K562 (cell line): Measurements from ENCODE around the gene STAT4. TPM values are rescaled to one million over a fixed set of nuclear protein-coding genes. Genes with fewer than 3 reads are reported as not detected.

ENCODE experiments used
- ATAC-seq: fragments of 200-7000 bp; cut with Tn5 transposase; 3 replicates; pipeline ENCODE4 v1.9.1; 2020; ENCODE audit warnings: moderate library complexity
- BruUV-seq: library from RNA; stranded (reverse); fragments of 400-500 nt; replicated peaks from 2 replicates; lab custom pipeline; 2021; lab: Mats Ljungman, UMichigan
- CTCF ChIA-PET: fragments of 300-600 bp; formaldehyde crosslinking; extraction: SDS; loops from one replicate; lab custom pipeline; 2021; ENCODE audit warnings: low intra/inter-chr PET ratio; lab: Yijun Ruan, JAX
- POLR2A ChIA-PET: fragments of 300-600, 350-650 bp; sonication (Branson Sonifier 250); formaldehyde crosslinking; extraction: SDS; loops from one replicate; lab custom pipeline; 2021; ENCODE audit warnings: antibody characterized with exemption, inconsistent platforms; lab: Yijun Ruan, JAX
- DNase-seq, 4 experiments: peaks; one replicate each; pipeline versions ENCODE4 v3.0.0 to v3.0.0-alpha.2; 2011 to 2018; ENCODE audit warnings: low spot score in 3 of 4, mixed read lengths in 3 of 4; ENCODE audit errors: extremely low read depth in 1 of 4
- FAIRE-seq: peaks from 2 replicates; lab custom pipeline; 2011; peaks lifted over from hg19 to GRCh38; lab: Jason Lieb, UNC
- H2AFZ ChIP-seq: 2 replicates; pipeline ENCODE4 v1.6.0; 2011; ENCODE audit warnings: low read depth, low read length, control low read depth, inconsistent platforms
- H3K27ac ChIP-seq: fragments of 200-600 bp; 3 replicates; pipeline ENCODE4 v1.8.0; 2011; ENCODE audit warnings: low read depth, mild to moderate bottlenecking, control low read depth, inconsistent platforms, low read length, moderate library complexity, mixed read lengths; ENCODE audit errors: extremely low read depth
- H3K27me3 ChIP-seq, 2 experiments: fragments of 300-600 bp in 1 of 2; 2 replicates in 1 of 2; 3 replicates in 1 of 2; pipeline versions ENCODE4 v1.6.0 to v1.8.0; 2011; ENCODE audit warnings: inconsistent platforms in 2 of 2, low read length in 2 of 2, mild to moderate bottlenecking in 1 of 2, mixed read lengths in 1 of 2, moderate library complexity in 1 of 2; ENCODE audit not compliant: control insufficient read depth in 2 of 2, insufficient read depth in 2 of 2
- H3K36me3 ChIP-seq: fragments of 300-600 bp; 3 replicates; pipeline ENCODE4 v1.8.0; 2011; ENCODE audit warnings: mild to moderate bottlenecking, low read length, inconsistent platforms; ENCODE audit not compliant: control insufficient read depth, insufficient read depth
- H3K4me1 ChIP-seq, 2 experiments: fragments of 200-600 bp in 1 of 2; replicated peaks in 1 of 2; 2 replicates in 1 of 2; 3 replicates in 1 of 2; pipeline versions ENCODE4 v1.5.1 to v1.8.0; 2011; ENCODE audit warnings: inconsistent platforms in 2 of 2, low read length in 2 of 2, mild to moderate bottlenecking in 1 of 2, mixed read lengths in 1 of 2, moderate library complexity in 1 of 2; ENCODE audit not compliant: control insufficient read depth in 2 of 2, insufficient read depth in 2 of 2
- H3K4me2 ChIP-seq: 2 replicates; pipeline ENCODE4 v1.6.1; 2011; ENCODE audit warnings: low read length, control low read depth, inconsistent platforms, mixed read lengths; ENCODE audit not compliant: insufficient read depth
- H3K4me3 ChIP-seq: fragments of 200-600 bp; sonication (generic), shearing (Covaris generic); 2 replicates; pipeline ENCODE4 v1.5.1; 2016; ENCODE audit warnings: control low read depth, inconsistent platforms
- H3K79me2 ChIP-seq: fragments of 200-600 bp; 3 replicates; pipeline ENCODE4 v1.8.0; 2011; ENCODE audit warnings: low read length, inconsistent platforms; ENCODE audit not compliant: control insufficient read depth, insufficient read depth
- H3K9ac ChIP-seq, 2 experiments: 2 replicates each; pipeline versions ENCODE4 v1.6.0 to v1.6.1; 2011; ENCODE audit warnings: low read depth in 2 of 2, low read length in 2 of 2, control low read depth in 1 of 2, inconsistent platforms in 1 of 2, mild to moderate bottlenecking in 1 of 2, mixed read lengths in 1 of 2; ENCODE audit not compliant: insufficient read depth in 1 of 2
- H3K9me1 ChIP-seq: one replicate; pipeline ENCODE4 v1.6.0; 2011; ENCODE audit warnings: inconsistent platforms, mild to moderate bottlenecking, low read length, moderate library complexity; ENCODE audit not compliant: control insufficient read depth, insufficient read depth
- H3K9me3 ChIP-seq: replicated peaks from 2 replicates; pipeline ENCODE4 v1.5.1; 2011; ENCODE audit warnings: low read depth, low read length, inconsistent platforms; ENCODE audit not compliant: control insufficient read depth, insufficient read depth
- H4K20me1 ChIP-seq: replicated peaks from 2 replicates; pipeline ENCODE4 v1.6.1; 2011; ENCODE audit warnings: low read length, inconsistent platforms, mixed read lengths; ENCODE audit not compliant: control insufficient read depth, insufficient read depth
- CBX2 ChIP-seq: fragments of 200-600 bp; sonication (generic); IDR thresholded peaks from one replicate; pipeline ENCODE4 v1.6.1; 2012; ENCODE audit warnings: mild to moderate bottlenecking, low read length, inconsistent platforms; ENCODE audit not compliant: insufficient read depth, poor library complexity, severe bottlenecking
- IFI16 ChIP-seq: fragments of 250-450 bp; sonication (Bioruptor Pico); IDR thresholded peaks from 2 replicates; pipeline ENCODE4 v2.1.2; 2022; ENCODE audit warnings: mild to moderate bottlenecking, inconsistent platforms
- KAT8 ChIP-seq: fragments of 450-650 bp; IDR thresholded peaks from 2 replicates; pipeline ENCODE4 v1.6.1; 2016; ENCODE audit warnings: low read depth, mild to moderate bottlenecking
- NFIC ChIP-seq: fragments of 450-650 bp; IDR thresholded peaks from 2 replicates; pipeline ENCODE4 v1.6.1; 2017; ENCODE audit warnings: mild to moderate bottlenecking, inconsistent platforms
- NR2F6 ChIP-seq: fragments of 450-650 bp; formaldehyde crosslinking; IDR thresholded peaks from 2 replicates; pipeline ENCODE4 v1.4.0; 2020; ENCODE audit warnings: mild to moderate bottlenecking
- POLR2AphosphoS5 ChIP-seq: IDR thresholded peaks from 2 replicates; pipeline ENCODE4 v1.6.1; 2011; ENCODE audit warnings: mild to moderate bottlenecking, low read depth, low read length, moderate library complexity; ENCODE audit not compliant: control insufficient read depth, insufficient read depth
- SMAD3 ChIP-seq: fragments of 450-650 bp; formaldehyde crosslinking; conservative IDR thresholded peaks from 2 replicates; pipeline ENCODE4 v1.4.0; 2020; ENCODE audit warnings: mild to moderate bottlenecking
- TFAM ChIP-seq: fragments of 250-450 bp; sonication (Bioruptor Pico); conservative IDR thresholded peaks from 2 replicates; pipeline ENCODE4 v1.5.0; 2021; ENCODE audit warnings: mild to moderate bottlenecking, moderate library complexity
- YY1 ChIP-seq, 3 experiments: IDR thresholded peaks; 2 replicates each; pipeline ENCODE4 v1.6.1; 2011; ENCODE audit warnings: low read length in 2 of 3, mild to moderate bottlenecking in 2 of 3, moderate library complexity in 2 of 3, borderline replicate concordance in 1 of 3, control low read depth in 1 of 3, low read depth in 1 of 3; ENCODE audit not compliant: insufficient read depth in 3 of 3, insufficient replicate concordance in 2 of 3, control insufficient read depth in 1 of 3, insufficient read length in 1 of 3; ENCODE audit errors: extremely low read depth in 1 of 3
- ZNF133 ChIP-seq: fragments of 250-450 bp; sonication (Bioruptor Pico); IDR thresholded peaks from 2 replicates; pipeline ENCODE4 v1.4.0; 2020; ENCODE audit warnings: mild to moderate bottlenecking
- WGBS: fragments of 100-300 bp; shearing (Covaris generic); methylation state at CpG from one replicate; pipeline ENCODE4 v1.1.6; 2016; ENCODE audit warnings: low coverage, mixed read lengths; ENCODE audit not compliant: insufficient coverage; ENCODE audit errors: missing lambda C conversion rate; 5-methylcytosine and 5-hydroxymethylcytosine counted together
- in situ Hi-C: fragments of 300-500 bp; cut with MboI; formaldehyde crosslinking; loops from 4 replicates; pipeline ENCODE4 v1.15.0; 2018; ENCODE audit warnings: inconsistent platforms, mixed read lengths
- intact Hi-C: fragments of 100-400 bp; cut with micrococcal nuclease; formaldehyde crosslinking; loops from 2 replicates; pipeline ENCODE4 v1.14.2; 2022
- polyA plus RNA-seq, 8 experiments: library from polyadenylated mRNA; depleted of rRNA in 4 of 8; stranded (reverse) in 5 of 8; unstranded in 3 of 8; fragments of >200 nt; fragmentation: Nextera tagmentation in 2 of 8; fragmentation: Illumina TruSeq in 1 of 8; extraction: Ambion mirVana in 2 of 8; extraction: Trizol in 1 of 8; gene quantifications; 2 replicates each; pipeline versions ENCODE4 v1.2.1 to v1.2.3, GENCODE V29; 2011 to 2014; ENCODE audit warnings: inconsistent platforms in 1 of 8, missing spikeins in 1 of 8
- total RNA-seq, 7 experiments: library from RNA; depleted of rRNA in 6 of 7; stranded (reverse); fragments of >200 nt in 6 of 7; fragmentation: Illumina TruSeq in 2 of 7; extraction: Trizol in 2 of 7; gene quantifications; 2 replicates each; pipeline versions ENCODE4 v1.2.1 to v1.2.3, GENCODE V29; 2011 to 2021; ENCODE audit warnings: low replicate concordance in 1 of 7
- TF ChIP-seq, protein P1 (sequence below): fragments of 450-650 bp; IDR thresholded peaks from 2 replicates; pipeline ENCODE4 v1.7.0; 2016; ENCODE audit warnings: borderline replicate concordance
- TF ChIP-seq, protein P2 (sequence below), 2 experiments: fragments of 450-650 bp in 1 of 2; sonication (generic) in 1 of 2; formaldehyde crosslinking in 1 of 2; IDR thresholded peaks in 1 of 2; conservative IDR thresholded peaks in 1 of 2; 2 replicates each; pipeline versions ENCODE4 v1.6.1 to v1.8.1; 2016 to 2023; ENCODE audit warnings: mild to moderate bottlenecking in 2 of 2, moderate library complexity in 2 of 2, inconsistent platforms in 1 of 2, missing genetic modification reagents in 1 of 2

The STAT4 gene
- total and polyA plus RNA-seq, 9 of the 15 experiments (the other 6 are each of a cell fraction or from before 2014, with no cell fraction given): 0.01 to 0.06 (median 0.03) TPM; not detected in 6

DNA sequence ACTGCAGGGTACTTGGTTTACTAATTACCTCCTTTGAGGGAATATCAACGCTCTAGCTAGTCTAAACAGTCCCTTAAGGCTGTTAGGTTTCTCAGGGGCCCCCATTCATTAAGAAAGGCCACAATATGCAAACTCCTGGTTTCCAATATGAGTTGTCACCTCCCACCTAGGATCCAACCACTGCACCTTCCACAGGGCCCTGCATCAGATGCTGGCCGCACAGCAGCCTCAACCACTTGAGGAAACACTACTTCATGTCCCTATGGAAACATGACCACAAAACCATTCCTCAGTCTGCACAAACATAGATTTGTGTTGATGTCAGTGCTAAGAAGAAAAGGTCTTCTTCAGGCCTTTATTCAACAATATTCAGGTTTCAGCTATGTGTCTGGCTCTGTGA, 40.9 kb downstream of the STAT4 start:
- Histone ChIP-seq H2AFZ (no peak overlapping the region), H3K9ac (no peak overlapping the region), H4K20me1 (no peaks in the 10 kb centered on the region), H3K27me3 (peaks cover 3 to 4% of the 10 kb centered on the region in 2 experiments; a peak in 1 of 5 replicates), H3K4me2 (no peak overlapping the region), H3K9me3 (no peaks in the 10 kb centered on the region), H3K79me2 (no peaks in the 10 kb centered on the region), H3K27ac (no peak overlapping the region), H3K36me3 (no peaks in the 10 kb centered on the region), H3K4me1 (no peaks in the 10 kb centered on the region), H3K4me3 (no peak overlapping the region), H3K9me1 (no peaks in the 10 kb centered on the region)
- DNase-seq (no peak), FAIRE-seq (no peak), ATAC-seq (no peak)
- 0% methylated on average over 2 of the region's 2 CpGs for WGBS
- TF ChIP-seq NFIC (no peak), POLR2AphosphoS5 (no peak)
- ChIA-PET POLR2A (interaction anchor here (1.2 kb wide), 1 partner anchor 10 kb away, joined by 3 read pairs; no protein-coding TSS in a partner anchor), CTCF (interaction anchor here (0.7 kb wide), 1 partner anchor 329 kb away, joined by 3 read pairs; no protein-coding TSS in a partner anchor)
- intact Hi-C loops: no loop called here
- in situ Hi-C loops: no loop called here
- BruUV-seq: no TSS peak

- Histone ChIP-seq H3K9ac (no peak overlapping the region), H3K4me1 (no peaks in the 10 kb centered on the region), H3K79me2 (no peaks in the 10 kb centered on the region), H3K4me3 (no peak overlapping the region), H4K20me1 (no peaks in the 10 kb centered on the region), H3K4me2 (no peak overlapping the region), H3K27me3 (peaks cover 3 to 4% of the 10 kb centered on the region in 2 experiments; a peak in 1 of 5 replicates), H3K9me3 (no peaks in the 10 kb centered on the region), H3K36me3 (no peaks in the 10 kb centered on the region), H3K9me1 (no peaks in the 10 kb centered on the region), H2AFZ (no peak overlapping the region), H3K27ac (no peak overlapping the region)
- FAIRE-seq (no peak), DNase-seq (no peak), ATAC-seq (no peak)
- BruUV-seq: no TSS peak
- in situ Hi-C loops (no loop called here), intact Hi-C loops (no loop called here)
- CTCF ChIA-PET: no interaction called here
- WGBS: 0% methylated on average over 4 of the region's 4 CpGs
- POLR2A ChIA-PET: interaction anchor here (1.0 kb wide), 1 partner anchor 23 kb away, joined by 3 read pairs; no protein-coding TSS in a partner anchor
- no peak for TF ChIP-seq ZNF133 (CRISPR knock-in tag)
- TF ChIP-seq IFI16 (CRISPR knock-in tag): no peak
- TF ChIP-seq SMAD3: no peak
- TF ChIP-seq, protein P1, sequence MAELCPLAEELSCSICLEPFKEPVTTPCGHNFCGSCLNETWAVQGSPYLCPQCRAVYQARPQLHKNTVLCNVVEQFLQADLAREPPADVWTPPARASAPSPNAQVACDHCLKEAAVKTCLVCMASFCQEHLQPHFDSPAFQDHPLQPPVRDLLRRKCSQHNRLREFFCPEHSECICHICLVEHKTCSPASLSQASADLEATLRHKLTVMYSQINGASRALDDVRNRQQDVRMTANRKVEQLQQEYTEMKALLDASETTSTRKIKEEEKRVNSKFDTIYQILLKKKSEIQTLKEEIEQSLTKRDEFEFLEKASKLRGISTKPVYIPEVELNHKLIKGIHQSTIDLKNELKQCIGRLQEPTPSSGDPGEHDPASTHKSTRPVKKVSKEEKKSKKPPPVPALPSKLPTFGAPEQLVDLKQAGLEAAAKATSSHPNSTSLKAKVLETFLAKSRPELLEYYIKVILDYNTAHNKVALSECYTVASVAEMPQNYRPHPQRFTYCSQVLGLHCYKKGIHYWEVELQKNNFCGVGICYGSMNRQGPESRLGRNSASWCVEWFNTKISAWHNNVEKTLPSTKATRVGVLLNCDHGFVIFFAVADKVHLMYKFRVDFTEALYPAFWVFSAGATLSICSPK: no peak
- TF ChIP-seq CBX2: no peak
- no peak for TF ChIP-seq YY1 (IDR thresholded peaks at IDR 0.05; ENCODE audit: borderline replicate concordance in 1 of 3, control insufficient read depth in 1 of 3, extremely low read depth in 1 of 3, insufficient read depth in 3 of 3, insufficient read length in 1 of 3, insufficient replicate concordance in 2 of 3, low read depth in 1 of 3, low read length in 2 of 3)
- TF ChIP-seq TFAM (CRISPR knock-in tag): no peak
- no peak for TF ChIP-seq NR2F6
- no peak for TF ChIP-seq KAT8
- TF ChIP-seq, protein P2, sequence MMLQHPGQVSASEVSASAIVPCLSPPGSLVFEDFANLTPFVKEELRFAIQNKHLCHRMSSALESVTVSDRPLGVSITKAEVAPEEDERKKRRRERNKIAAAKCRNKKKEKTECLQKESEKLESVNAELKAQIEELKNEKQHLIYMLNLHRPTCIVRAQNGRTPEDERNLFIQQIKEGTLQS (IDR thresholded peaks at IDR 0.05): no peak
- TF ChIP-seq, protein P2 (CRISPR knock-in tag; conservative IDR thresholded peaks at IDR 0.05): no peak
These were observed 42.5 kb downstream of the STAT4 start for GRCh38 chr2:191108331-191108730.
